GM19468 (cell line): ENCODE results near the gene RAPGEF4.

Source experiments
- ATAC-seq: cut with Tn5 transposase; IDR thresholded peaks from one replicate; pipeline ENCODE4 v1.9.1; 2021; ENCODE audit warnings: mild to moderate bottlenecking, moderate library complexity, moderate number of reproducible peaks; ENCODE audit not compliant: unreplicated experiment; ENCODE audit errors: extremely low read depth

The RAPGEF4 gene

DNA sequence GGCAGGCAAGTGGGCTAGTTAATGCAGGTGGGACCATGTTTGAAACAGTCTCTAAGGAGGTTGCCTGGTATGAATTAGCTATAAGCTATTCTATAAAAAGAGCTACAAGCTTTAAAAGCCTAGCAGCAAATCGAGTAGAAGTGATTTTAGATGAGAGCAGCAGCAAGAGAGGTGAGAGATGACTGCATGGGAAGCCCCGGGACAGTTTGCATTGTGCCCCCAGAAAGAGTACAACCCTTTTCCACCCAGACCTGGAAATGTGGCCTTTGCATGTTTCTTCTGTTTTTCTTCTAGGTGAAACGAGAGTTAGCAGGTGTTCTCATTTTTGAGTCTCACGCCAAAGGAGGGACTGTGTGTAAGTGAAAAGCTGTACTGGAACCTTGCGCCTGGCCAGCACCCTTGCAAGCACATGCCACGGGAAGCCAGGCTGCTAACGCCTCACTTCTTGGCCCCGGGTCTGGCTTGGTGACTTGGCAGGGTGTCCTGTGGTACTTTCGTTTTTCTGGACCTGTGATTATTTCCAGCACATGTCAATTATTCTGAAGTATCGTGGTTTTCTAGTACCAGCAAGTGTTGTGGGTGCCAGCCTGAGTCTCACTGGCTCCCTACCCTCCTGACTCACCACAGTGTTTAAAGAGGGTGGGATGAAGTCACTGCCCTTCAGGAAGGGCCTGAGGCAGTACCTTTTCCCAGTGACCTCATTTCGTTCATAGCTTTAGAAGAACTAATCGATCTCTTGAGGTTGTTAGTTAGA lies 249.7 kb downstream of the RAPGEF4 start:
- ATAC-seq = no peak

- no peak for ATAC-seq
Measured at GRCh38 chr2:172986040-172986439, 250.4 kb downstream of the RAPGEF4 start.

DNA sequence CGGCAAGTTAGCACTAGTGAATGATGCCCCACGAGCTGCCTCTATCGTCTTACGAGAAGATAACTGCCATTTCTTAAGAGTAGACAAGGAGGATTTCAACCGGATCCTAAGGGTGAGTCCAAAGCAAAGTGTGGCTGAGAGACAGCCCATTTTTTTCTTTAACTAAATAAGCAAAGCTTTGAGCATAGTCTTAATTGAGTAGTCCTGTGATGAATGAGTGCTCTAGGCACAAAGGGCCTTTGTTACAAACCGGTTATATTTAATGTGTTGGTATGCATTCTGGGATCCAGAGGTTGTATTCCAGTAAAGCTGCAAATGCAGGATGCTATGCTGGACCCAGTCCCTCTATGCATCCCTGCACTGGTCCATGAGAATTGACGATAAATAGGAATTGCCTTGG lies 253.1 kb downstream of the RAPGEF4 start:
- ATAC-seq = no peak

GRCh38 chr2:172991031-172991430 lies 255.4 kb downstream of the RAPGEF4 start:
- no peak for ATAC-seq

- no peak for ATAC-seq
Measured at GRCh38 chr2:172993139-172993538, 257.5 kb downstream of the RAPGEF4 start.

DNA sequence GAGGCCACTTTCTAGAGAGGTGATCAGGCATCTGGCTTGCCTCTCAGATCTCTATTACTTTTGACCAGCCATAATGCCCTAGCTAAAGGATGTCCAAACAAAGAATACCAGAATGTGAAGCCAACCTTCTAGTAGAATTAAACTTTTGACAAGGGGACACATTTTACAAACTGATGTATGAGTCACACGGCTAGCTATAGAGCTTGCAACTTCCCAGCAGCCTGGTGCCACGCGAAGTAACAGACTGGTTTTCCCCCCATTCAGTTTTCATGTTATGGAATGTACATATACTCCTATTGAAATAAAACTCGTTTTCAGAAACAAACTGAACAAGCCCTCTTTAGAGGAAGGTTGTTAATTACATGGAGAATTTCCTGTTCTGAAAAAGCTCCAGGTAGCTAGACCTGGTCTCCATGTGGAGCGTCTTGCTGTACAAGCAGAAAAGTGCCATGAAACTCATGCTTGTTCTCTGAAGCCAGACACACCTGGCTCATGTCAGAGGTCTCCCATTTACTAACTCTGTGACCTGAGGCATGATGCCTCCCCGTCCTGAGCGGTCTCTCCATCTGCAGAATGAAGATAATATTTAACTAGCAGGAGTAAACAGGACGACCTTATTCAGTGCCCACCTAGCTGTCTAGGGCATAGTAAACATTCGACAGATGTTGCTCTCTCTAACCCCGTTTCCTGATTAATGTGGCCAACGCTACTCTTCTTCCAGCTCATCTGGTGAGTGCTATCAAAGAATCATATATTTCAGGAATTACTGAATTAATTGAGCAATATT lies 258.5 kb downstream of the RAPGEF4 start:
- ATAC-seq = no peak

- ATAC-seq = no peak
Measured at GRCh38 chr2:172994864-172995263, 259.2 kb downstream of the RAPGEF4 start.

DNA sequence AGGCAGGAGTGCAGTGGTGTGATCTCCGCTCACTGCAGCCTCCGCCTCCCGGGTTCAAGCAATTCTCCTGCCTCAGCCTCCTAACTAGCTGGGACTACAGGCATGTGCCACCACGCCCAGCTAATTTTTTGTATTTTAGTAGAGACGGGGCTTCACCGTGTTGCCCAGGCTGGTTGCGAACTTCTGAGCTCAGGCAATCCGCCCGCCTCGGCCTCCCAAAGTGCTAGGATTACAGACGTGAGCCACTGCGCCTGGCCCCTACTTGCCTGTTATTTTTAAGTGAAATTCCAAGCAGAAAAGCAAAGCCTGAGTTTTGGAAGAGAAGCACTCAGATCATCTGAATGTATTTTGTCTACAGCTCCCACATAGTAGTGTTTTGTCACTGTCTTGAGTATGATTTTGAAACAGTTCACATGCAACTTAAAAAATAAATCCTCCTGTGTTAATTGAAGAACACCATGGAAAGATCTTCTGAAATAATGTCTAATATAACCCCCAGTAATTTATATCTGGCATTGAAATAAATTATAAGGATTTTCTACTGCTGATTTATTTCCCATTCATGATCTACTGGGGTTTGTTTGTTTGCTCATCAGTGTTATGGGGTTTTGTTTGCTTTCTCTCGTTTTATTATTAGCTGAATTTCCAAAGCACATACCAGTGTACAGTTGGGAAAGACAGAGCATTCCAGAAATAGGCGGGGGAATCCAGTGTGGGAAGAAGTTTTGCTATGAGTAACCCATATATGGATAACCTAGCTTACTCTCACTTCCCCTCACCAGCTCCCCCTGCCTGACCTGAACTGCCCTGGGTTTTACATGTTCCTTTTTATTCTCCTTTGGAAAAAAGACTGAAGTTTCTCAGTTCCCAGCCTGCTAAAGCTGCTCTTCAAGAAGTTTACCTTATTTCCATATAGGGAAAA lies 259.9 kb downstream of the RAPGEF4 start:
- ATAC-seq = no peak

DNA sequence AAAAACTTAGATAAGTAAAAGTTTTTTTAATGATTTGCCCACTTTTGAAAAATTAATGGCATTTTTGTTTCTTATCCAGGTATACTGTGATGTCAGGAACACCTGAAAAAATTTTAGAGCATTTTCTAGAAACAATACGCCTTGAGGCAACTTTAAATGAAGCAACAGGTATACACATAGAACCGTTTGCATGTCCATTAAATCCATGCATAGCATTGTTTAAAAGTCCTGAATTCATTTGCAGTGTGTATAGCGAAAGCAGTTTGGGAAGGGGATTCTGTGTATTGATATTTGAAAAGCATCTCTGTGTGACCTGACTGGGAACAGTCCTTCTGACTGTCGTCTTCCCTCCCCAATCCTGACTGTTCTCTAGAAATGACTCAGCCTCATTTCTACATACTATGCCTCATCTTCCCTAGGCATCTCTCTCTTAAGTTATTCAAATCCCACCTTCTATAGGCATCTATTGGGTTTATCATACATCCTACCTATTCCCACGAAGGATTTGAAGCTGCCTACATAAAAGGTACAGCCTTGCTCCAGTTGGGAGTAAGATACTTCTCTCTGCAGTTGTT lies 260.8 kb downstream of the RAPGEF4 start:
- ATAC-seq = no peak

GRCh38 chr2:172997031-172997430 lies 261.4 kb downstream of the RAPGEF4 start:
- no peak for ATAC-seq

GRCh38 chr2:172998547-172999272 lies 263.1 kb downstream of the RAPGEF4 start:
- no peak for ATAC-seq

GRCh38 chr2:172999641-173000386 lies 264.2 kb downstream of the RAPGEF4 start:
- no peak for ATAC-seq

DNA sequence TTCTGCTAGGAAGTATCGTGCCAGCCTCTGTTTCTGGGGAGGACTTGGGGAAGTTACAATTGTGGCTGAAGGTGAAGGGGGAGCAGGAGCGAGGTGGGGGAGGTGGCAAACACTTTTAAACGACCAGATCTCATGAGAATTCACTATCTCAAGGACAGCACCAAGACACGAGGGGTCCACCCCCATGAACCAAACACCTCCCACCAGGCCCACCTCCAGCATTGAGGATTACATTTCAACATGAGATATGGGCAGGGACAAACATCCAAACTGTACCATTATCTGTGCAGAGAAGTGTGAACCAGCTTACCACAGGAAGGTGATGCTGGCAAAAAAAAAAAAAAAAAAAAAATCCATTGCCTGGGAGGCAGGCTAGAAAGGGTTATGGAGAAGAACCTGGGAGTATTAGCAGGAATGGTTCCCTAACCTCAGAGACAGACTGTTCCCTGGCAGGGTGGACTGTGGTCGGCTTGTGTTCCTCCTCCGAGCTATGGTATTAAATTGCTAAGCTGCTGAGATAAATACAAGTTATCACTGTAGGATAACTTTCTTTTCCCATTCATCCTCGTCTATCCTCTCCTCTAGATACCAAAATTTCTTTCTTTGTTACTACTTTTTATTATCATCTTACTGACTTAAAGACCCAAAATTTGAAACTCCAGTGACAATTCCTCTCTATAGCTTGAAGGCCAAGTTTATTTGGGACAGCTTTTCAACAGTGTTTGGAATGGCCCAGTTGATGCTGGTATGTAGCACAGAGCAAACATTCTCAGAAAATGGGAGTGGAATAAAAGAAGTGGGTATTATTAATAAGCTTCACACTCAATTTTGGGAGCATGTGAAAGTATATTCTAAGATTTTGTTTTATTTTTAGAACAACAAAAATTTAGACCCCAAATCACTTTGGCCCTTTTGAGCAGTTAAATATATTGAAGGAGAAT lies 266.3 kb downstream of the RAPGEF4 start:
- ATAC-seq = no peak

DNA sequence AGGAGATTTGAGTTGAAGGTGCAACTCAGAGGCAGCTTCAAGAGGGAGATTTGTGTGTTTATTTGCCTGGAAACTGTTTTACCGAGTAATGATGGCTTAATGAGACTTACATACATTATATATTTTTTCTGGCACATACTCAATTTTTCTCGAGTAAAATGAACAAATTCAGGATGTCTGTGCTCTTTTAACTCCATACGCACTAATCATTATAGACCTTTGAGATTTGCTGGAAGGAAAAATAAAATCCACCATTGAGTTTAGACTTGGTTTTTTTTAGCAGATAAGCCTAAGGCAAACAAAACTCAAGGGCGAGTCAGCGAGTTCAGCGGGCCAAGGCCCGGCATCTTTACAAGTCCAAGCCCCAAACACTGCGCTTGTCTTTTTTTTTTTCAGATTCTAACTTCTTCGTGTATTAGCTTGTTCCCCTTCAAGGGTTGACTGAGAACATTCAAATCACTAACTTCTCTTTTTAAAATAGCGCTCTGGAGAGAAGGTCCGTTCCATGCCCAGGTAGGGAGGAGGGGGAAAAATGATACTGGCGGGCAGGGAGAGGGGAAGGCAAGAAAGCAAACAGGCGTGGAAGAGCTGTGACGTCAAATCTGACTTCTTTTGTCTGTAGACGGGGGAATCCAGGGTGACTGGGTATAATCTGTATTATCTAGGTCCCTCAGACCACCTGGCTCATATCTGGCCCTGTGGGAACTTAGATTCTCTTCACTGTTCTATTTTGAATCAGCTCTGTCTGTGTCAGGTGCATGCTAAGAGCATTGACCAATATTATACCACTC lies 267.3 kb downstream of the RAPGEF4 start:
- no peak for ATAC-seq

GRCh38 chr2:173008786-173009185 lies 273.1 kb downstream of the RAPGEF4 start:
- ATAC-seq = no peak

DNA sequence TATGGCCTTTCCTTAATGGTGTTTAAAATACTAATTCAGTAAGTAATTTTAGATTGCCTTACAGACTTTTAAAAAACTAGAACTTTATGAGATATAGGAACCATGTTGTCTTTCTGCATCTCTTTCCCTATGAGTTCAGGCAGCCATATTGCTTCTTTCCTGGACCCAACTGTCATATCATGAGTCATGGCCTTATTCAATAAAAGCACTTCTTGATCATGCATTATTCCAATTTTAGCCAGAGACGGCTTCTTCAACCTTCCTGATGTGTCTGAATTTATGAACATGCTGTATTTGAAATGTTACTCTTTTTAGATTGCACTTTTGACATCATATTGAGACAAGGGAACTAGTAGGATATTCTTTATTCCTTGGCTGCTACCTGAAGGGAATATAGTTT lies 274.6 kb downstream of the RAPGEF4 start:
- ATAC-seq = no peak

- ATAC-seq = no peak
Measured at GRCh38 chr2:173016451-173016850, 280.8 kb downstream of the RAPGEF4 start.
